GM12872 (cell line): ENCODE measurements around the gene TREH.

Experiments
- CTCF ChIP-seq: IDR thresholded peaks from 3 replicates; pipeline ENCODE4 v1.5.1; 2011; ENCODE audit warnings: low read depth, mild to moderate bottlenecking, low read length, moderate library complexity; ENCODE audit not compliant: insufficient read depth

Gene TREH

GRCh38 chr11:118691926-118692830 is 12.7 kb upstream of the TREH start:
- no peak for TF ChIP-seq CTCF

- no peak for TF ChIP-seq CTCF
Measured at GRCh38 chr11:118690553-118691304, 11.3 kb upstream of the TREH start.

- TF ChIP-seq CTCF = peak; percentile 90
Measured at GRCh38 chr11:118689852-118690552, 10.6 kb upstream of the TREH start.

GRCh38 chr11:118689503-118689851 is 10.0 kb upstream of the TREH start:
- no peak for TF ChIP-seq CTCF

GRCh38 chr11:118688851-118689502 is 9.5 kb upstream of the TREH start:
- TF ChIP-seq CTCF = no peak

GRCh38 chr11:118687906-118688305 is 8.5 kb upstream of the TREH start:
- no peak for TF ChIP-seq CTCF
